Gastroesophageal sphincter (tissue), 2 donors: ENCODE measurements around the gene SENP8.

Source experiments
- EP300 ChIP-seq: sonication (generic); formaldehyde crosslinking; IDR thresholded peaks from one replicate; pipeline ENCODE4 v1.6.1; 2017; ENCODE audit warnings: antibody characterized with exemption, mild to moderate bottlenecking
- POLR2AphosphoS5 ChIP-seq: sonication (generic); formaldehyde crosslinking; IDR thresholded peaks from one replicate; pipeline ENCODE4 v1.6.1; 2017; ENCODE audit warnings: antibody characterized with exemption

DNA sequence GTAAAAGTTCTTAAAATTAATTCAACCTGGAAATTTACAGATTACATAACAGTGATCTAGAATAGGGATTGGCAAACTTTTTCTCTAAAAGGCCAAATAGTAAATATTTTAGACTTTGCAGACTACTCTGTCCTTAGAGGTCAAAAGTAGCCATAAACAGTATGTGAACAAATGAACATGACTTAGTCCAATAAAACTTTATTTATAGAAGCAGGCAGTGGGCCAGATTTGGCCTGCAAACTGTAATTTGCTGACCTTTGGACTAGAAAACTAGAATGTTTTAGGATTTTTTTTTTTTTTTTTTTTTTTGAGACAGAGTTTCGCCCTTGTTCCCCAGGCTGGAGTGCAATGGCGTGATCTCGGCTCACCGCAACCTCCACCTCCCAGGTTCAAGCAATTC, 12.1 kb downstream of the SENP8 start:
- TF ChIP-seq EP300 (no peak), POLR2AphosphoS5 (no peak)
